ENCODE data around the gene ST3GAL4.
"Not testable (repeated sequence)": the region's sequence is repeated elsewhere in the genome, so short reads cannot be mapped to it uniquely, and the experiment has no call there.

Gene ST3GAL4

GRCh38 chr11:126346586-126346940 lies 8.9 kb upstream of the ST3GAL4 start:
- DNase-seq (ENCODE audit: low read depth in 2 of 2): no peak

- not testable (repeated sequence) for DNase-seq (ENCODE audit: low read depth in 2 of 2)
Measured at GRCh38 chr11:126346946-126347345, 8.5 kb upstream of the ST3GAL4 start.

GRCh38 chr11:126347751-126348668 lies 7.5 kb upstream of the ST3GAL4 start:
- no peak for DNase-seq (ENCODE audit: low read depth in 2 of 2)

GRCh38 chr11:126348806-126349582 lies 6.5 kb upstream of the ST3GAL4 start:
- DNase-seq (ENCODE audit: low read depth in 2 of 2): no peak

GRCh38 chr11:126350836-126351235 lies 4.7 kb upstream of the ST3GAL4 start:
- DNase-seq (ENCODE audit: low read depth in 2 of 2): no peak

GRCh38 chr11:126352163-126352562 lies 3.3 kb upstream of the ST3GAL4 start:
- DNase-seq (ENCODE audit: low read depth in 2 of 2): no peak

- no peak for DNase-seq (ENCODE audit: low read depth in 2 of 2)
Measured at GRCh38 chr11:126352934-126353801, 2.3 kb upstream of the ST3GAL4 start.

GRCh38 chr11:126354631-126355323 lies 709 bp upstream of the ST3GAL4 start:
- DNase-seq (ENCODE audit: low read depth in 2 of 2): no peak

GRCh38 chr11:126355926-126356897 lies 726 bp downstream of the ST3GAL4 start:
- no peak for DNase-seq (ENCODE audit: low read depth in 2 of 2)

- DNase-seq (ENCODE audit: low read depth in 2 of 2): no peak
Measured at GRCh38 chr11:126357055-126357962, 1.8 kb downstream of the ST3GAL4 start.

GRCh38 chr11:126357969-126358762 lies 2.7 kb downstream of the ST3GAL4 start:
- no peak for DNase-seq (ENCODE audit: low read depth in 2 of 2)

- no peak for DNase-seq (ENCODE audit: low read depth in 2 of 2)
Measured at GRCh38 chr11:126358763-126359160, 3.3 kb downstream of the ST3GAL4 start.

GRCh38 chr11:126359431-126360048 lies 4.1 kb downstream of the ST3GAL4 start:
- no peak for DNase-seq (ENCODE audit: low read depth in 2 of 2)

GRCh38 chr11:126360049-126360446 lies 4.6 kb downstream of the ST3GAL4 start:
- no peak for DNase-seq (ENCODE audit: low read depth in 2 of 2)

GRCh38 chr11:126361400-126361799 lies 5.9 kb downstream of the ST3GAL4 start:
- DNase-seq (ENCODE audit: low read depth in 2 of 2): no peak

GRCh38 chr11:126362879-126363655 lies 7.6 kb downstream of the ST3GAL4 start:
- no peak for DNase-seq (ENCODE audit: low read depth in 2 of 2)

- no peak for DNase-seq (ENCODE audit: low read depth in 2 of 2)
Measured at GRCh38 chr11:126363706-126364248, 8.3 kb downstream of the ST3GAL4 start.

Data from stimulated activated CD8-positive, alpha-beta memory T cell treated with anti-CD3 and anti-CD28 coated beads, Interleukin-2, amount 100 ng/mL, for 48 hours (primary cell).